Astrocyte (in vitro differentiated cells and primary cell): ENCODE results near the gene KRIT1.

ENCODE experiments used
- CTCF ChIP-seq: IDR thresholded peaks from 2 replicates; pipeline ENCODE4 v1.5.1; 2011; ENCODE audit warnings: low read depth, mild to moderate bottlenecking, inconsistent platforms, low read length, moderate library complexity; ENCODE audit not compliant: insufficient read depth
- EZH2 ChIP-seq: IDR thresholded peaks from 2 replicates; pipeline ENCODE4 v1.6.1; 2012; ENCODE audit warnings: mild to moderate bottlenecking, low read length, inconsistent platforms; ENCODE audit not compliant: insufficient read depth

DNA sequence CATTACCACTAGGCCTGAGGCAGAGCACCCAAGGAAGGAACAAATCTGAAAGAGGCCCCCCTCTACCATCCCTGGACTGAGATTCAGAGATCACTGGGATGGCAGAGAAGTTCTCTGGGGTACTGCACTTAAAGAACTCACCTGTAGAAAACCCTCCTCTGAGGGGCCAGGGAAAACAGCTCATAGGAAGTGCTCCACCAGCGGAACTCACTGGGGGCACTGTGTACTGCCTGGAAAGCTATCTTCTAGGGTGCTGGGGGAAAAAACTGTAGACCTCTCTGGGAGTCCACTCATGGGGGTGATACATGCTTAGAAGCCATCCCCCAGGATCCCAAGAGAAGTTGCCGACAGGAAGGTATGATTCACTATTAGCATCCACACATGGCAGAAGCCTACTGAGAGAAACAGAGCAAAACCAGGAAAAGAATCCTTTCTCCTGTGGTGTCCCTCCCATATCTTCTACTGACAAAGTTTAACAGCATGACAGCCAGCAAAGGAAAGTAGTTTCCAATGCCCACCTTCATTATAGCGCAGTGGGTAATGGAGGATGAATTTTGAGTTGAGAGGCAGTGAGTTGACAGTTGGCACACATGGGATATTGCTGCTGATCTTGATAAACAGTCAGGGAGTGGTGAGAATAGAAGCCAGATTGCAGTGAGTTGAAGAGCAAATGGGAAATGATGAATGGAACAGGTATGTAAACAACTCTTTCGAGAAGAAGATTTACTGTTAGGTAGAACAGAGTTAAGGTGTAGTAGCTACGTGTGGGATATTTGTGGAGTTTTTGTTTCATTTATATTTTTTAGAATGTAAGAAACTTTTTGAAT lies 20.9 kb upstream of the KRIT1 start:
- TF ChIP-seq CTCF, result no peak
- TF ChIP-seq EZH2, result no peak
